DMS153 (cell line): ENCODE measurements around the gene ADGRG1.

Experiments used
- DNase-seq: peaks from one replicate; lab custom pipeline; 2025; lab: John Stamatoyannopoulos, UW

ADGRG1 gene

DNA sequence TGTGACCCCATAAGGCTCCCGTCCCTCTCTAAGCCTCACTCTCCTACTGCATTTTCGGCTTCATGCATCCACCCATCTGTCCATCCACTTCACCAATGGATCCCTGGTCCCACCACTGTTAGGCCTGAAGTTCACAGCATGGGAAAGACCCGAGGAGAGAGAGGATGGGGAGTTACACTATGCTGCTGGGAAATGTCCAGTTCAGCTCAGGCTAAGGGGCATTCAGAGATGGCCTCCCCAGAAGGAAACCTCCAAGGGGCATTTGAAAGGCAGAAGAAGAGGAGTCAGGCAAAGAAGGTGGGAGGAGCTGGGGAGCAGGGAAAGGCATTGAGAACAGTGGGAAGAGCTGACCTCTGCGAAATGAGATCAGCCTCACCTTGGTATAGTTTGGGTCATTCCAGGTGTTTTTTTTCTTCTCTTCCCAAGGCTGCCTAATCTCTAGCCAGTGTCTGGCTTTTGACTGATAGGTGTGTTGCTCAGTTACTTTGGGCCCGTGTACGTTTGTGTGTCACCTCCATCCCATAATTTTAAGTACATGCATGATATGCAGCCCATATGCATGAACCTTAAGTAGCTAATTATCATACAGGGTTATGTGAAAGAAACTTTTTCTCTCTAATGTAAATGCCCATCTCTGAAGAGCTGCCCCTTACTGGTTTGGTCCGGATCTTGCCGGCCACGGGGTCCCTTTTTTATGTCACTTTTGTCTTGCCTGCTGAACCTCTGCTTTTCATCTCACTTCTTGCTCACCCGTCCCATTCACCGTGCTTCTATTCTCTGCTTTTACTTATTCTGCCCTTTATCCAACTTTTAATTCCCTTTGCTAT, 54.6 kb downstream of the ADGRG1 start:
- no peak for DNase-seq

DNA sequence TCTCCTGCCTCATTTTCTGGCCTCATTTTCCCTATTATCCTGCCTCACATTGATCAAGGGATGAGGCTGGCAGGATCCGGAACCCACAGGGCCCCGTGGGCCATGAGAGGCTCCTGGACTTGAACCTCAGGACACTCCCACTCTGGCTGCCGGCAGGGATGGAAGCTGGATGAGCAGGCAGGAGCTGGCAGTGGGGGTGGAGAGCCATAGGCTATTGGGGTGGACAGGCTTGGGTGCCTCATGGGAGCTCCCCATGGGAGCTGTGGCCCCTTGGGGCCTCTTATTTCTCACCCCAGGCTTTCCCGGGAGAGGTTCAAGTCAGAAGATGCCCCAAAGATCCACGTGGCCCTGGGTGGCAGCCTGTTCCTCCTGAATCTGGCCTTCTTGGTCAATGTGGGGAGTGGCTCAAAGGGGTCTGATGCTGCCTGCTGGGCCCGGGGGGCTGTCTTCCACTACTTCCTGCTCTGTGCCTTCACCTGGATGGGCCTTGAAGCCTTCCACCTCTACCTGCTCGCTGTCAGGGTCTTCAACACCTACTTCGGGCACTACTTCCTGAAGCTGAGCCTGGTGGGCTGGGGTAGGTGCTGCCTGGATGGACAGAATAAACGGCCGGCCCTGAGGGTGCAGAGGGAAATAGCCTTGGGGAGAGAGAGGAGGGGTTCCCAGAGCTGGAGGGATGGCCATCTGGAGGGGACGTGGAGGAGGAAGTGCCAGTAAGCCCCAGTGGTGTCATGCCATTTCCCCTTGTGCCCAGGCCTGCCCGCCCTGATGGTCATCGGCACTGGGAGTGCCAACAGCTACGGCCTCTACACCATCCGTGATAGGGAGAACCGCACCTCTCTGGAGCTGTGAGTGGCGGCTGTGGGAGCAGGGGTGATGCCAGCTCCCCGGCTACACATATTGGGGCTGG, 55.5 kb downstream of the ADGRG1 start:
- no peak for DNase-seq

DNA sequence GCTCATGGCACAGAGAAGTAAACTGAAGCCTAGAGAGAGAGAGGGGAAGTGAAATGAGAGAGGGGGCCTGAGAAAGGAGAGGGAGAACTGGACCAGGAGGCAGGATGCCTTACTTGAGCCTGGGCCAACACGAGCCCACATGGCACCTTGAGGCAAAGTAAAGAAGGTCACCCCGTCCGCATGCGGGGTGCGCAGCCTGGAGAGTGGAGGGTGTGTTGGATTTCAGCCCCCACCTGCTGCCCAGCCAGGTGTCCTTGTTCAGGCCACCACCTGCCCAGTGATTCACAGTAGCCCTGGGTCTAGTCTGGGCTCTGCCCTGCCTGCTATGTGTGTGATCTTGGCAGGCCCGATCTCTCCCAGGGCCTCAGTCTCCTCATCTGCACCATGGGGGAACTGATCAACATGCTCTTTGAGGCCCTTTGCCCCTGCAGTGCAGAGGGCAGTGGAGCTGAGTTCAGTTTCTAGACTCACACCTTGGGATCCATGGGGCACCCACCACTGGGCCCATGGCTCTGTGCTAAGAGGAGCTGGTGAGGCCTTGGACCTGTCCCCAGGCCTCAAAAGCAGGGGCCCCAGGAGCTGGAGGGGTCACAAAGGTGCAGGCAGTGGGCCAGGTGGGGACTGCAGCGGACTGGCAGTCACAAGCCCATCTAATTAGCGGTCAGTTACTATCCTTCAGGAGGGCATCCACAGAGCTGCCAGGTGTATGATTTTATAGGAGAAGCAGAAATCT, 56.4 kb downstream of the ADGRG1 start:
- DNase-seq, result no peak

DNA sequence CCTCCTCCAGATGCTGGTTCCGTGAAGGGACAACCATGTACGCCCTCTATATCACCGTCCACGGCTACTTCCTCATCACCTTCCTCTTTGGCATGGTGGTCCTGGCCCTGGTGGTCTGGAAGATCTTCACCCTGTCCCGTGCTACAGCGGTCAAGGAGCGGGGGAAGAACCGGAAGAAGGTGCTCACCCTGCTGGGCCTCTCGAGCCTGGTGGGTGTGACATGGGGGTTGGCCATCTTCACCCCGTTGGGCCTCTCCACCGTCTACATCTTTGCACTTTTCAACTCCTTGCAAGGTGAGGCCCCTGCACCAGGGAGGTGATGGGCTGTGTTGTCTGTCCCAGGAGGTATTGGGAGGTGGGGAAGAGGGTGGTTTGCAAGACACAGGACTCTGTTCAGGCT, 57.2 kb downstream of the ADGRG1 start:
- no peak for DNase-seq

DNA sequence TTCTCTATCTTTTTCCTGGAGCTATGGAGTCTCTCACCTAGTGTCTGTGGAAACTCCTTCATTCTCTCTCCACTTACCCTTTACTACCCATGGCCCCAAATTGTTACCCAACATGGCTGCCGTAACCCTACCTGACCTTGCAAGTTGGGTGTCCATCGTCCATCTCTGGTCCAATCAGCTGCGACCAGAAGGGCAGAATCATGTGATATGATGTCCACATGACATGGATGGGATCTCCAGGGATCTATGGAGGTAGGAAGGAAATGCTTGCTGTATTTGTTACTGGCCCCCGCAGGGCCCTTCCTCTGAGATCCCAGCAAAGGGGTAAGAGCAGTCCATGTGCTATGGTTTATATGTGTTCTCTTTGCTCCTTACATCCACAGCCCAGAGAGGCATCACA, 58.1 kb downstream of the ADGRG1 start:
- DNase-seq, result no peak

DNA sequence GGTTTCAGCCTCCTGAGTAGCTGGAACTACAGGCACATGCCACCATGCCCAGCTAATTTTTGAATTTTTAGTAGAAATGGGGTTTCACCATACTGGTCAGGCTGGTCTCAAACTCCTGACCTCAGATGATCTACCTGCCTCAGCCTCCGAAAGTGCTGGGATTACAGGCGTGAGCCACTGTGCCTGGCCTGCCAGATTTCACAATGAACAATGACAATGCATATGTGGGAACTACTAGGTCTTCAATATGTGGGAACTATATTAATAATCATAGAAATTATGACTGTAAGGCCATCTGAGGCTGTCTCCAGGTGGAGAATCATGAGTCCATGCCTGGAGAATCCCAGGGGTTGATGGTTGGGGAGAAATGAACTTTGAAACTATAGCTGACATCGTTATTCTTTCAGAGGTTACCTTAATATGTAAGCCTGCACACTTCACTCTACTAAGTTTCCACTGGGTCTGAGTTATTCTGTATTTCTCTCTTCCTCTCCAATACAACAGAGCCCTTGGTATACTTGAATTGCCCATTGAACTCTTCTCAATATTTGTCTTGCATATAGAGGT, 59.0 kb downstream of the ADGRG1 start:
- DNase-seq, result no peak

DNA sequence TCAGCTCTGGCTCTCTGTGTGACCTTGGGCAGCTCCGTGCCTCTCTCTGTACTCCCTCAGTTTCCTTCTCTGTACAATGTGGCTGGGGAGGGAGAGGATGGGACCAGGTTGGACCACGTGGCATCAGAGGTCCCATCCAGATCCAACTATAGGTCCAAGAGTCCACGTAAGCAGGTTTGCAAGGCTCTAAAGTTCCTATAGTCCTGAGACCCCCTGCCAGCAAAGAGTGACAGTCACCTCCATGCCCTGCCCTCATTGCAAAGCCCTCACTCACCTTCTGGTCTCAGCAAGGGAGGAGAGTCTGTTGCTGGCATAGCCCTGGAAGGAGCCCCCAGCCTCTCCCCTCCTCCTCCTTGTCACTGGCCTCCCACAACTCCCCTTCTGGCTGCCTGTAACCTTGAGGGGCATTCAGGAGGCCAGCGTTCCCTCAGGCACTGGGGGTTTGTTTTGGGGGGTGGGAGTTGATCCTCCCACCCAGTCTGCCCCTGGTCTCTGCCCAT, 60.1 kb downstream of the ADGRG1 start:
- no peak for DNase-seq

DNA sequence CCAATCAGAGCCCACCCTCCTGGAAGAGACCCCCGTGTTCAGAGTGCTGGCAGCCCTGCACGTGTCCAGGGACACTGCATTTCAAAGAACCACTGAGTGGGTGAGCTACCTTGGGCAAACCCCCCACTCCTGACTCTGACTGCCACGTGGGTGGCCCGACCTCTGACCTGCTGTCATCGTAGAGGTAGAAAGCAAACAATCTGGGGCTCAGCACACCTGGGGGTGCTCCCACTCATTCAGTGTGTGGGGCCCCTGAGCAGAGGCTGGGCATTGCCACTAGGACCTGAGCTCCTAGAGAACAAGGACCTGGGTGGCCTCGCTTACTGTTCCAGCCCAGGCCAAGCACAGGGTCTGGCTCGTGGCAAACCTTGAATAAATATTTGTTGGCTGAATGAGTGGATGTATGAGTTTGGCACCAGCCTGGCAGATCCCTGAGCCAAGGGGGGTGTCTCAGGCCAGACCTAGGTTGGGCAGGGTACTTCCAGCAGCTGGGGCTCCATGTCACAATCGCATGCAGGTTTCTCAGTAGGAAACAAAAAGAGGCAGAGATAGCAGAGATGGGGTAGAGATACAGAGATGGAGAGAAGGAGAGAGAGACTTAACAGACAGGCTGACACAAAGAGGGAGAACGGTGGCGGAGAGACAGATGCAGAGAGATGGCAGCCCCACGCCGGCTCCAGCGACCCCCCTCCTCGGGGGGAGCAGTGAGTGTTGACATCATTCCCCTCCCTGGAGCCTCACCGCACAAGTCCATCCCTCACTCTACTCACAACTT, 60.7 kb downstream of the ADGRG1 start:
- no peak for DNase-seq

DNA sequence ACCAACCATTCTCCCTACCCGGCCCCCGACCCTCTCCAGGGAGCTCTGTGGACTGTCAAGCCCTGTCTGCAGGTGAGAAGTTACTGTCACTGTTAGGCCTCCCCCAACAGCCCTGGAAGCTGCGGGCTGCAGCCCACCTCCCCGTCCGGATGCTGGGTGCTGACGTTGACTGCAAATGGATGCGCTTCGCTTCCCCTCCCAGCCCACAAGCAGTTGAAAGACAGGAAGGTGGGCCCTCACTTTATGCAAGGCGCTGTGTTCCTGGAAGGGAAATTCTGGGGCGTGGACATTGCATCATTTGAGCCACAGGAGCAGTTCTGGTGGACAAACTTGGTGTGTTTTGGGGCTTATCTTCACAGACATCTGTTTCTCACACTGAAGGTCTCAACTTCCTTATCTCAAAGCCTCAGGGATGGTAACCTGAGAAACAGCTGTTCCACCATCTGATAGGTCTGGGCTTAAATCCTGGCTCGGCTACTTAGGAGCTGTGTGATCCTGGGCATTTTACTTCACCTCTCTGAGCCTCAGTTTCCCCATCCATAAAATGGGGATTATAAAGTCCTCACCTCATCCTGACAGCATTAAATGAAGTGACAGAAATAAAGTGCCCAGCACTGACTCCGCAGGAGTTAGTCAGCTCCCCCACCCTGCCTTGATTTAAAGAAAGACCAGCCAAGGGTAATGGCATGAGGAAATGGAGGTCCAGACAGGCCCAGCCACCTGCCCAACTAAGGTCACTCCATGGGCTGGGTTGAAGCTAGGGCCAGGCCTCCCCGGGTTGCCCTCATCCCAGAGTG, 61.5 kb downstream of the ADGRG1 start:
- no peak for DNase-seq

DNA sequence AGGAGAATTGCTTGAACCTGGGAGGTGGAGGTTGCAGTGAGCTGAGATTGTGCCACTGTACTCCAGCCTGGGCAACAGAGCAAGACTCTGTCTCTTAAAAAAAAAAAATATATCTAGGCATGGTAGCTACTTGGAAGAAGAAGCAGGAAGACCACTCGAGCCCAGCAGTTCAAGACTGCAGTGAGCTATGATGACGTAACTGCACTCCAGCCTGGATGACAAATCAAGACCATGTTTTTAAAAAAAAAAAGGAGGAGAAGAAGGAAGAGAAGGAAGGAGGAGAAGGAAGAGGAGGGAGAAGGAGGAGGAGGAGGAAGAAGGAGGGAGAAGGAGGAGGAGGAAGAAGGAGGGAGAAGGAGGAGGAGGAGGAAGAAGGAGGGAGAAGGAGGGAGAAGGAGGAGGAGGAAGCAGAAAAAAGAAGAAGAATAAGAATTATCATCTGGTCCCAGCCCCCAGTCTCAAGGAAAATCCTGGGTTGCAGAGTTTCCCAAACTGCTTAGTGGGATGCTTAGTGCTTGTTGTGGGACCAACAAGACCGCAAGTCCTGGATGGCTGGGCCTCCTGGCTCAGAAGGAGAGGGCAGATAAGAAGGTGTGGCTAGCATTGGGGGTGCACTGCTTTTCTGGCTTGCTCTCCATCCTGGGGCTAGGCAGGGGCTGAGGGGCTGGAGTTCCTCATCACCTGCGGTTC, 62.5 kb downstream of the ADGRG1 start:
- no peak for DNase-seq

DNA sequence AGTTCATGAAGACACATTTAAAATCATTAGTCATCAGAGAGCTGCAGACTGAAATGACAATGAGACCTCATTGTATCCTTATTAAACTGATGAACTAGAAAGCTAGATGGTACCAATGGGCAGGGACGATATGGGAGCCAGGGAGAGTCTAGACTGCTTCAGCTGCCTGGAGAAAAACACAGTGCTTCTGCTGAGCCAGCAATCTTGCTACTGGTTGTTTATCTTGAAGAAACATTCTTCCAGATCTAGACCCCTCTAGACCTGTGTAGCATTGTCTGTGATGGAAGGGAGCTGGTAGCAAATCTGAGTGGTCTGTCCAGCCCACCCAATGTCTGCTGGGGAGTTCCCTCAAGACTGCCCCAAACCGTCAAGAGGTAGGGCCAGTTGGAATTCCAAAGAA, 64.2 kb downstream of the ADGRG1 start:
- no peak for DNase-seq

DNA sequence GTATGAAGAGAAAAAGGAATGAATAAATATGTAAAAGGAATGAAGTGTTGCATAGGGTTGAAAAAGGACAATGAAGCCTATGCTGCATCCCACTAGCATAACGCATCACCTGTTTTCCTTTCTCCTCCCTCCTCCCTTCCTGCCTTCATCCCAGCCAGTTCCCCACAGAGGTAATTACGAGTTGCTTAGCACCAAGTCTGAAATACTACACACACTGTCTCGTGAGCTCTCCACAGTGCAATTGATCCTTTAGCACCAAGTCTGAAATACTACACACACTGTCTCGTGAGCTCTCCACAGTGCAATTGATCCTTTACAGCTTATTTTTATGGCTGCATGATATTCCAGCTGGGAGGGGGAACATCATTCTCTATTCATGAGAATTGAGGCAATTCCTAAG, 65.1 kb downstream of the ADGRG1 start:
- peak; percentile 1 for DNase-seq

DNA sequence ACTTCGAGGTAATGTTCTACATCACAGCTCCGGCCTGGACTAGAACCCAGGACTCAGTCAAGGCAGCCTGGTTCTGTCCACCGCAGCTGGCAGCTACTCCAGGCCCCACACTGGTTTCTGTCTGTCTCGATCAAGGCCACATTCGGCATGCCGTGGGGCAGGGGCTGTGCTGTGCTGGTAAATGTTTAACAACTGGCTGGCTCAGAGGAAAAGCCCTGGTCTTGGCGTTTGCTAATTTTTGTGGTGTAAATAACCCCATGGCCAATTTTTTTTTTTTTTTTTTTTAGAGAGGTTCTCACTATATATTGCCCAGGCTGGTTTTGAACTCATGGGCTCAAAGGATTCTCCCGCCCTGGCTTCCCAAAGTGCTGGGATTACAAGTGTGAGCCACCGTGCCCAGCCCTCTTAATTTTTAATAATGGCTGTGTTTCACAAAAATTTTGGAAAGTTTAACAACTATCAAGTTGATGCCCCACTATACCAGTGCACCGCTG, 65.8 kb downstream of the ADGRG1 start:
- DNase-seq, result no peak

DNA sequence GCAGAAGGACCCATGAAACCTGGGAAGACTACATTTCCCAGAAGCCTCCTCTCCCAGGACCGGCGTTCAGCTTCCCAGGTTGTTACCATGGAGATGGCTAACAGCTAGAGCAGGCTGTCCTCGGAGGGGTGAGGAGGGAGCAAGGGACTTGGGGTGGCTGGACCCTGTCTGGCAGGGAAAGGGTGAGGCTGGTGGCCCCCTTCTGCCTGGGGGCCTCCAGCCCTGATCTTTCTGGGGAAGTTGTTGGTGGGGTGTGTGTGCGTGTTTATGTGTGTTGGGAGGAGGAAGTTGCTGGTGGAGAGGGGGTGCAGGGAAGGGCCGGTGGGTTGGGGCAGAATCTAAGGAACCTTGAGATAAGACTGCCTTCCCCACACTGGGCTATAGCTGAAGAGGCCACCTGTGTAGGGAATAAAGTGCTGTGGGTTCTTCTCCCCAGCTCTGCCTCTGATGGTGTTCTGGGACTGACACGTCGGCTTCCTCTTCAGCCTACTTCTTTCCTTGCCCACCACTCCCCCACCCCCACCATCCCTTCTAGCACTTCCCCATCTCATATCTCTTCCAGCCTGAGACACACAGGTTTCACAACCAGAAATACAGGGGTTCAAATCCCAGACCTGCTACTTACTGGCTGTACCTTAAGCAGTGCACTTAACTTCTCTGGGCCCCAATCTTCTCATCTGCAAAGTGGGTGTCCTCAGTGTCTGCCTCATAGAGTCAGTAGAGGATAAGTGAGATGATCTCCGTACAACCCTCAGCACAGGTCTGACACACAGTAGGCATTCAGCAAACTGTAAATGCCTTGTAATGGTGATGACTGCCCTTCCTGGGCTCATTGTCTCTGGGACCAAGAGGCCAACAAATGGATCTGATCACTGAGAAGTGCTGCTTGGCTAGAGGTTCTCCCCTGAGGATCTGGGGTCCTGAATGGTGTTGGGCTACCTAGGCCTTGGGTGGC, 66.6 kb downstream of the ADGRG1 start, which contains the start of gene DRC7:
Gene DRC7, plus strand, starts transcription at position 82 of the 955 bp plus-strand sequence. CDS start 3,144 bp downstream, outside the sequence.
- peak; percentile 60 for DNase-seq

DNA sequence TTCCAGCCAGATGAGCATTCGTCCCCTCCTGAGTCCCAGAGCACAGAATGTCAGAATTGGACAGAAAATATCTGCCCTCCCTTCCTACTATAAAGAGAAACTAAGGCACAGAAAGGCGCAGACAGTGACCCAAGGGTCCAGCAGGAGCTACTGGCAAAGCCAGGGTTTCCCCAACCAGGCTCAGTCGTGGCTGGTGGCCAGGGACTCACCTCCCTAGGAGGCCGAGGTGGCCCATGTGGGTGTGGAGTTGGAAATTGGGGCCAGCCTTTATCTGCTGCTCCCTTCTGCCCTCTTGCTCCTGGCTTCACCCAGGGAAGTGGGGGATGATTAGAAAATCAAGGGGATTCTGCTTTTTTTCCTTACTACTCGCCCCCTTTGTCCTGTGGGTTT, 67.2 kb downstream of the ADGRG1 start:
- DNase-seq, result no peak

DNA sequence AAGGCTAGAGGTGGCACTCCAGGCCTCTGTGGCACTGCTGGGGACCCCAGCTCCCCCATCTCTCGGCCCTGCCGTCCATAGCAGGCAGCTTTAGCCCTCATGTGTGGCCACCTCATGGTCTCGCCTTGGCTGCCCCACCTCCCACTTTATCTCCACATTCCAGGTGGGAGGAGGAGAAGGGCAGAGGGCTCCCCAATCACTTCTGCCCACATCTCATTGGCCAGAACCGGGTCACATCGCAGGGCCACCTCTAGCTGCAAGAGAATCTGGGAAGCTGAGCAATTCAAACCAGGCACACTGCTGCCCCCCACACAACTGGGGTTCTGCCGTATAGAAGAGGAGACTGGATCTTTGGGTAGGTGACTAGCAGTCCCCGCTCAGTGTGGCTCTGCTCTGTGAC, 67.8 kb downstream of the ADGRG1 start:
- DNase-seq, result no peak

DNA sequence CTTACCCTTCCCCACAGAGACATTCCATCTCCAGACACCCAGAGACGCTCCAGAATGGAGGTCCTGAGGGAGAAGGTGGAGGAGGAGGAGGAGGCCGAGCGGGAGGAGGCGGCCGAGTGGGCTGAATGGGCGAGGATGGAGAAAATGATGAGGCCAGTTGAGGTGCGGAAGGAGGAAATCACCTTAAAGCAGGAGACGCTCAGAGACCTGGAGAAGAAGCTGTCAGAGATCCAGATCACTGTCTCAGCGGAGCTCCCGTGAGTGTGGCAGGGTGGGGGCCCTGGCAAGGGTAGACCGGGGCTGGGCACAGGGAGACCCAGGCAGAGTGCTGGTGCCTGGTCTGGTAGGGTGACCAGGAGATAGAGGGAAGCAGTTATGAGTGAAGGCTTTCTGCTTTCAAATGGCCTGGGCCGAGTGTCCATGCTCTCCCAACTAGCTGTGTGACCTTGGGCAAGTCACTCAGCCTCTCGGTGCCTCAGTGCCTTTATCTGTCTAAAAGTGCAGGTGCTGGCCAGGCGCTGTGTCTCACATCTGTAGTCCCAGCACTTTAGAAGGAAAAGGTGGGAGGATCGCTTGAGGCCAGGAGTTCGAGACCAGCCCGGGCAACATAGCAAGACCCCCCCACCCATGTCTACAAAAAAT, 69.6 kb downstream of the ADGRG1 start:
- no peak for DNase-seq
